ENCODE results near the gene UQCRC2.
A peak's percentile ranks its signal among the peaks of the same experiment; 100 is the strongest.
"Not testable (repeated sequence)": the region's sequence is repeated elsewhere in the genome, so short reads cannot be mapped to it uniquely, and the experiment has no call there.

UQCRC2 gene

DNA sequence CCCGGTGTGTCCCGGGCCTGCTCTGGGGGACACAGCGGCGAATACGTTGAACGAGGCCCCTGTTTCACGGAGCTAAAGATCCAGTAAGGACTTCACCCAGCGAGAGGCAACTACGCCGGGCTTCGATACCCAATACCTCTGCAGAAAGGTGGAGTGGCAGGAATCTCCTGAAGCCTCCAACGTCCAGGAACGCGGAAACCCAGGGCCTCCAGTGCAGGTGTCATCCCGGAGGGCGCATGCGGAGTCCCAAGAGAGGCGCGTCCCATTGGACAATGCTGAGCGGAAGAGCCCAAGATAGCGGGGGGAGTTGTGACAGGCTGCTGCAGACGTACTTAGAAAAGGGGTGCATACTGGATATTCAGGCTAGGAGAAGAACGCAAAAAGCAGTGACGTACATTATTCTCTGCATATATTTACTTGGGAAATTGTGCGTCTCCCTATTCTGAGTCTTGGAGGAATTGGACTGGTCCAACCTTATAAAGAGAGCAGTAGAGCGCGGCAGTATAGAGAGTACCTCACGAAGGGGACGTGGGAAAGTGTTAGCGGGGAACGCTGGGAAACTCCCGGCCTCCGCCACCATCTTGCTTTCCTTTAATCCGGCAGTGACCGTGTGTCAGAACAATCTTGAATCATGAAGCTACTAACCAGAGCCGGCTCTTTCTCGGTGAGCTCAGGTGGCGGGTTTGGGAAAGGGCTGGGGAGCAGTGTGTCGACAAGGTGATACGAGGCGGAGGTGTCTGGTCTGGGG, at the start of gene UQCRC2:
UQCRC2 (plus strand) TSS at position 569 of the 748 bp plus-strand sequence; CDS start at position 632, 63 bp downstream.
- DNase-seq: peak; percentile 93

DNA sequence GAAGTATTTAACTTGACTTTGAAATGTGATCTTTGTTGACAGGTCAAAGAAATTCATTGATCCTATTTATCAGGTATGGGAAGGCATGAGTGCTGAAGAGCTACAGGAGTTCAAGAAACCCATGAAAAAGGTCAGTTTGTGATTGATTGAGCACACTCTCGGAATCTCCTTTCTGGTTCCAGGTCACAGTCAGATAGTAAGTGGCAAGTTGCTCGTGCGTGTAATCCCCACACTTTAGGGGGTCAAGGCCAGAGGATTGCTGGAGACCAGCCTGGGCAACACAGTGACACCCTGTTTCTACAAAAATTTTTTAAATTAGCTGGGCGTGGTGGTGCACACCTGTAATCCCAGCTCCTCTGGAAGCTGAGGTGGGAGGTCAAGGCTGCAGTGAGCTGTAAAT, 20.5 kb upstream of the UQCRC2 start:
- not testable (repeated sequence) for DNase-seq

DNA sequence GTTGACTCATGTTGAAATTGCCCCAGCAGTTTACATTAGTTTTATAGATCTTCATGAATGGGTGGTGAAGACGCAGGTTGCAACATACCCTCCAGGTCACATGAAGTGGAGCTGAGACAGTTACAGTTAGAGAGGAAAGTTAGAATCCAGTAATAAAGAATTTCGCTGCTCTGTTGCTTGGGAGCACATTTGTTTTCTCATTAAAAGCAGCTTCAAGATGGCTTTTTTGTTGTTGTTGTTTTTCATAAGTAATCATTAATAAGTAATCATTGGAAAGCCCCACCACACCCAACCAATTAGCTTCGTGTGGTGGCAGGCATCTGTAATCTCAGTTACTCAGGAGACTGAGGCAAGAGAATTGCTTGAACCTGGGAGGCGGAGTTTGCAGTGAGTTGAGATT, 19.8 kb upstream of the UQCRC2 start:
- DNase-seq: not testable (repeated sequence)

DNA sequence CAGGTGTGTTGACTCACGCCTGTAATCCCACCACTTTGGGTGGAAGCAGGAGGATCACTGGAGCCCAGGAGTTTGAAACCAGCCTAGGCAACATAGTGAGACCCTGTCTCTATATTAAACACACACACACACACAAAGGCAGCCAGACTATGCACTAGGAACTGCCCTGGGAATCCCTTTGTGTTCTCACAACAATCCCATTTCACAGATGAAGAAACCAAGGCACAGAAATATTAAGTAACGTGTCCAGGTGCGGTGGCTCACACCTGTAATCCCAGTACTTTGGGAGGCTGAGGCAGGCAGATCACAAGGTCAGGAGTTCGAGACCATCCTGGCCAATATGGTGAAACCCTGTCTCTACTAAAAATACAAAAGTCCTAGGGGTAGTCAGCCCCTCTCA, 19.4 kb upstream of the UQCRC2 start:
- not testable (repeated sequence) for DNase-seq

DNA sequence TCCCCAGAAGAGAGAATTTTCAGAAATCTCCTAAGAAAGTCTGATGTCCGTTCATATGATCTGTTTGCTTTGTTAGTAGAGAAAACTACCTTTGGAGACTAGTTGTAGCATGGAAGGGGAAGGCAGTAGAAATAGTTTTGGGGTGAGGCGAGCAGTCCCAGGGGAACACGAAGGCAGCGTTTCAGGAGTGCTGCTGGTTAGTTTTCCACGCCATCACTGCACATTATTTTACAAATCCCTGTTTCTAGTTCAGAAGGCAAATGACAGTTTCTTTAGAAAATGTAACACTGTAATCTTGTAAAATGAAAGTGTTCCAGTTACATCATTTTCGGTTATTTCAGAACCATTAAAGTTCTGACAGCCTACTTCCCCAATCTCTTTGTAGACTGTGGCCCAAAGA, 16.9 kb upstream of the UQCRC2 start:
- not testable (repeated sequence) for DNase-seq

DNA sequence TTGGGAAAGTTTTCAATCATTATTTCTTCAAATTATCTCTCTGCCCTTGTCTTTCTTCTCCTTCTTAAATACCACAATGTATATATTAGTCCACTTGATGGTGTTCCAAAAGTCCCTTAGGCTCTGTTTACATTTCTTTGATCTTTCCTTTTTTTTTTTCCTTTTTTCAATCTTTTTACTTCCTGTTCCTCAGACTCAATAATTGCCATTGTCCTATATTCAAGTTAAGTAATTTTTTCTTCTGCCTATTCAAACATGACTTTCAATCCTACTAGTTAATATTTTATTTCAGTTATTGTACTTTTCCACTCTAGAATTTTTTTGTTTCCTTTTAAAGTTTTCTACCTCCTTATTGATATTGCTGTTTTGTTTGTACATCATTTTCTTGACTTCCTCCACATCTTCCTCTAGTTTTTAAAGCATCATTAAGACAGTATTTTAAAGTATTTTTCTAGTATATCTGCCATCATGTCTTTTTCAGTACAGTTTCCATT, 15.8 kb upstream of the UQCRC2 start:
- no peak for DNase-seq

DNA sequence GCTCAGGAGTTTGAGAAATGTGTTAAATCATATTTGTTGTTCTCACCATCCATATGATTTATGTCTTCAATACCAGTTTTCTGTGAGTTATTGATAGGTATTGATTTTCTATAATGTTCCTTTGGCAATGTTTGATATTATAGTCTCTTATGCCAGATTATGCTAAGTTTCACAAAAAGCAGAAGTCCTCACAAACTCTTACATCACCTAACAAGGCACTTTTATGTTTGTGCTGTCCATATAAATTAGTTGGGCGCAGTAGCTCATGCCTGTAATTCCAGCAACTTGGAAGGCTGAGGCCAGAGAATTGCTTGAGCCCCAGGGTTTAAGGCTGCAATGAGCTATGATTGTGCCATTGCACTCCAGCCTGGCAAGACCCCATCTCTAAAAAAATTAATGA, 12.6 kb upstream of the UQCRC2 start:
- no peak for DNase-seq

DNA sequence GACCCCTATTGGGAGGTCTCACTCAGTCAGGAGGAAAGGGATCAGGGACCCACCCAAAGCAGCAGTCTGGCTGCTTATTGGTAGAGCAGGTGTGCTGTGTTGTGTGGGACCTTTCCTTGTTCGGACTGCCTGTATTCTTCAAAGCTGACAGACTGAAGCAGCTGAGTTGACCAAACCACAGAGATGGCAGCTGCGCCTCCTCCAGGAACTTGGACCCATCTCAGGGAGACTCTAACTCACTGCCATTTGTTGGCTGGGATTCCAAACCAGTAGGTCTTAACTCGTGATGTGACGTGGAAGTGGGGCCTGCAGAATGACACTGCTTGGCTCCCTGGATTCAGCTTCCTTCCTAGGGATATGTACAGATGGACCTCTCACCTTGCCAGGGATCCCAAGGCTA, 9.6 kb upstream of the UQCRC2 start:
- no peak for DNase-seq

DNA sequence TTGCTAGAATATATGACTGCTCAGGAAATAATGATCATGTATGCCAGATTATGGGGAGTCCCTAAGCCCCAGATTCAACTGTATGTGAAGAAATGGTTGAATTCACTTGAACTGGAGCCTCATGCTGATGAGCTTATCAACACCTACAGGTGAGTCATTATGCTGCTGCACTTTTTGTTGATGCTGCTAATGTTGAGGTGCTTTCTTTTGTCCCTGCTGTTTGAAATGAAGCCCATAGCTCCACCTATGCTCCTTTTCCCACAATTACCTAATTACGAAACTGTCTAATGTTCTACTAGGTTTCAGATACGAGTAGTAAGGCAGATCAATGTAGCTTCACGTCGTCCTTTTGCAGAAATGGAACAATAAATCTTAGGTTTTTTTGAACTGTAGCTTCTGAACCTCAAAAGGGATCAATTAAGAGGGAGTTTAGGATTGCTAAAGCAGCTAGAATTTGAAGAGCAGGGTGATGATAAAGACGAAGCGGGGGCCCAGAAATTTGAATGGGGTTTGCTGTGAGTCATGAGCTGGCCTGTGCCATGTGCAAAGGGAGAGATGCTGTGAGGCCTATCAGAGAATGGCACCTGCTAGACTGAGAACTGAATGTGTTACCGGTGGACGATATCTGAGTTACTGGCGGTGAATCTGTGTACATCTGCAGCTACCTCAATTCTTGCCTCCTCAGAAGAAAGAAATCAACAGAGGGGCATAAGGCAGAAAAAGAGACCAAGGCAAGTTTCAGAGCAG, 6.1 kb upstream of the UQCRC2 start:
- DNase-seq: no peak

DNA sequence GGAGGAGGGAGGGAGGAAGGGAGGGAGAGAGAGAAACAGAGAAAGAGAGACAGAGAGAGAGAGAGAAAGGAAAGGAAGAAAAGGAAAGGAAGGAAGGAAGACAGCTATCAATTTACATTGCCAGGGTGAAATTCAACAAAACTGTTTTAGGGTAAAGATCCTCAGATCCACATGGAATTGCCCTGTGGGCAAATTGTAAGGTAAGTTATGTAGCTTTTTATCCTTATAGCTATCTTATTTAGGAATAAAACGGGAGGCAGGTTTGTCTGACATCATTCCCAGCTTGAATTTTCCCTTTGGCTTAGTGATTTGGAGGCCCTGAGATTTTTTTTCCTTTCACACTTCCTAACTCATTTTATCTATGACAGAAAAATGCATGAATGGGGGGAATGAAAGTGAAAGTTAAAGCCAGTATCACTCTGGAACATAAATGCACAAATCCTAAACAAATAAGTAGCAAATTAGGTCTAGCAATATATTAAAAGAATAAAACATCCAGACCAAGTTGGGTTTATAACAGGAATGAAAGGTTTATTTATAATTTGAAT, 3.4 kb upstream of the UQCRC2 start:
- DNase-seq: no peak

DNA sequence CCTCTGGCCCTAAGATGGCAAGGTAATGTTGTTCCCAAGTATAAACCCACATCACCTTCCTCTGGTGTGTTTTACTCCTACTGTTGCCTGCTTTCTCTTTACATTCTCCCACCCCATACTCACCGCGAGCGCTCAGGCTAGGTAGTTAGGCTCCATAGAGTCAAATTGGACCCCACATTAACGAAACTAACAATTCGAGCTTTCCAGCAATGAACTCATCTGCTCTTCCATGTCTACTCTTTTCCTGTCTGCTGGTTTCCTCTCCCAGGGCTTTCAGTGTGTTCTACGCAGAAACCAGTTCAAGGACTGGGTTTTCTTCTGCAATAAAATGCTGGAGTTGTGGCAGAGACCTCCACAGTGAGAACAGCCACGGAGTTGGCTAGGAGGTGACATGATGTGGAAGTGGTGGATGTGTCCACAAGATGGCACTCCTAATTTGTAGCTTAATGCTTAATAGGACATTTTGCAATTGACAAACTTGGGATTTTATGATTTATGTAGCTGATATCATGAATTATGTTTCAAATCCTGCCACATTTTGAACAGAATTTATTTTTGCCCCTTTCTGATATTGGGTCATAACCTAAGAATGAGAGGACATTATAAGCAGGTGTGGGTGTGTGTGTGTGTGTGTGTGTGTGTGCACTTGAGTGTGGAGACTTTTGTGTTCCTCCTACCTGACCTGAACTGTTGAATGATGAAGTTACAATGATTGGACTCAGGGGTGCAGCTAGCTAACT, 2.2 kb upstream of the UQCRC2 start:
- no peak for DNase-seq

DNA sequence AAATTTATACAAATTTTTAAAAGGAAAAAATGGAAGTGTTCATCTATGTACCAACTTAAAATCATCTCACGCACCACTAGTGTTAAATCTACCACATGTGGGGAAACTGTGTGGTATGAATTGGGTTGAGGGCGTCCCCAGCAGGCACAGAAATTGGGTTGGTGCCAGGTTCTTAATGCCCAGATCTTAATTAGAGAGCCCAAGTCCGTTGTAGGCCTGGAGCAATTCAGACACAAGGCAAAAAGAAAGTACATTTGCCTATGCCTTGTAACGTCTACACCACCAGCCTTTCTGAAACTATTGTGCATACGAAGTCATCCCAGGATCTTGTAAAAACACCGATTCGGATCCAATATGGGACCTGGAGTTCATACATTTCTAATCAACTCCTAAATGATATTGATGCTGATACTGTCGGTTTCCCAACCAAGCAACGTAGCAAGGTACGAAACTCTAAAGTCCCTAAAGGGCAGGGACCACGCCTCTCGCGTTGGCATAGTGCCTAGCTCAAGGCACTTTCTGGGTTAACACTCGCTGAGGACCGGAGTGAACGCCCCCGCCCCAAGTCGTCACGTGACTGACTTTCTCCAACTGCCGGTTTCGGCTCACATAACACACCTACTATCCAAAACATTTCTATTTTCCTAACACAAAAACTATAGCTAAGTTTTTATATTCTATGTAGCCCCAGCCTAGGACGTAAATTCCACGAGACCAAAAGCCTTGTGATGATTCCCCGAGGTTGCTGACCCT, 945 bp upstream of the UQCRC2 start:
- peak; percentile 85 for DNase-seq

DNA sequence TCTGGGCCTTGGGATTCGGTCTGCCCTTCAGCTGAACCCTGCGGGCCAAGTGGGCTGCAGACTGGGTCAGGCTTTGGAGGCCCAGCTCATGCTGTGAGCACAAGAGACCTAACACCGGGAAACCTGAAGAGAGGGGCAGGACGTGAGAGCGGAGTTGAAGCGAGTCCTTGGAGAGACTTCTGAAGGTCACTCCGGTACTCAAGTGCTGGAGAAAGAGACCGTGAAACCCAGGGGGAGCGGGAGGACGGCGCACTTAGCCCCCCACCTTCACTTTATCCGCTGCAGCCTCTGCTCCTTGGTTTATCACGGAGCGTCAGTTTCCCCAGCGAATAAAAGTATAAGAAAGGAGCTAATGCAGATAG, 361 bp downstream of the UQCRC2 start:
- DNase-seq: no peak

DNA sequence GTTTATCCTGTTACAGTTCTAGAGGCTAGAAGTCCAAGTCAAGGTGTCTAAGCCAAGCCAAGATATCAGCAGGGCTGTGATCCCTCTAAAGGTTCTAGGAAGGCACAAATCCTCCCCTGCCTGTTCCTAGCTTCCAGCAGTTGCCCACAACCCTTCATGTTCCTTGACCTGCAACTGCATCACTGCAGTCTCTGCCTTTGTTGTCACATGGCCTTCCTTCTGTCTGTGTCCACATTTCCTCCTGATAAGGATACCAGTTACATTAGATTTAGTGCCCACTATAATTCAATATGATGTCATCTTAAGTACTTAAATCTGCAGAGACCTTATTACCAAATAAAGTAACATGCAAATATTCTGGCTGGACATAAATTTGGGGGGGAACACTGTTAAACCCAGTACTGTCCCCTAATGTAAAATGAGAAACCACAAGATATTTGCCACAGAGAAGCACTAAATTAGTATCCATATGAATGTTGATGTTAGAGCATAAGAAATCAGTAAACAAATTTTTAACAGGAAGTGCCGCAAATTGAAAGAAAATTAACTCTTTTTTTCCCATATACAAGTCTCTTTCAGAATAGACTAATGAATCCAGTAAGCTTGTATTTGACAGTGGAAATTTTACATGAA, 4.7 kb downstream of the UQCRC2 start:
- DNase-seq: no peak

DNA sequence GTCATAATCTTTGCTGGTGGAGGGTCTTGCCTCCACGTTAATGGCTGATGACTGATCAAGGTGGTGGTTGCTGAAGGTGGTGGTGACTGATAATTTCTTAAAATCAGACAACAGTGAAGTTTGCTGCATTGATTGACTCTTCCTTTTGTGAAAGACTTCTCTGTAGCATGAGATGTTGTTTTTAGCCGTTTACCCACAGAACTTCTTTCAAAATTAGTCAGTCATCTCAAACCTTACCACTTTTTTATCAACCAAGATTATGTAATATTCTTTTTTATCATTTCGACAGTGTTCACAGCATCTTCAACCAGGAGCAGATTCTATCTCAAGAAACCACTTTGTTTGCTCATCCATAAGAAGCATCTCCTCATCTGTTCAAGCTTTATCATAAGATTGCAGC, 5.9 kb downstream of the UQCRC2 start:
- DNase-seq: no peak

DNA sequence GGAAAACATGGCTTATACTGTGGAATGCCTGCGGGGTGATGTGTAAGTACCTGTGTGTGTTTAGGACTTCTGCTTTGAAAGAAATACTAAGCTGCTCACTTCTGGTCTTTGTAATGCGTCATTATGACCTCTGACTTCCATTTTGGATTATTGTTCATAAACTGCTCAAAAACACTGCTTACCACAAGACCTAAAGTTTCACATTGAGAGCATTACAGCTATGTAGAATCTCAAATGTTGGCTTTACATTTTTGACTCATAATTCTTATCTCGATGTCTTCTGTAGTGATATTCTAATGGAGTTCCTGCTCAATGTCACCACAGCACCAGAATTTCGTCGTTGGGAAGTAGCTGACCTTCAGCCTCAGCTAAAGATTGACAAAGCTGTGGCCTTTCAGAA, 9.3 kb downstream of the UQCRC2 start:
- DNase-seq: no peak

DNA sequence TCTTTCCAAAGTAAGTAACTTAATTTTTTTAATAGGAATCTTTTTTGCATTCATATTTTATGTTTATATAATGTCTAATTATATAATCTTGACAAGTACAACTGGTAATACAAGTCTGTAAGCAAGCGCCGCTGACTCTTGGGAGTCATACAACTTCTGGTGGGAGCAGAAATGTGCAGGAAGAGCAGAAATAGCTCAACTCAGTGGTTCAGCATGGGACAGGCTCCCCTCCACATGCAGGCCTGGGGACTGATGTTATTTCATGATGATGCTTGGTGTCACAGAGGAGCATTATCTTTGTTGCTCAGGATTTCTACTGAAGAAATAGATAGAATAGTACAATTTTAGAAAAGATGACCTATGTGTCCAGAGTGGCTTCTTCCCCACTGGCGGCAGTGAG, 10.7 kb downstream of the UQCRC2 start:
- DNase-seq: no peak

DNA sequence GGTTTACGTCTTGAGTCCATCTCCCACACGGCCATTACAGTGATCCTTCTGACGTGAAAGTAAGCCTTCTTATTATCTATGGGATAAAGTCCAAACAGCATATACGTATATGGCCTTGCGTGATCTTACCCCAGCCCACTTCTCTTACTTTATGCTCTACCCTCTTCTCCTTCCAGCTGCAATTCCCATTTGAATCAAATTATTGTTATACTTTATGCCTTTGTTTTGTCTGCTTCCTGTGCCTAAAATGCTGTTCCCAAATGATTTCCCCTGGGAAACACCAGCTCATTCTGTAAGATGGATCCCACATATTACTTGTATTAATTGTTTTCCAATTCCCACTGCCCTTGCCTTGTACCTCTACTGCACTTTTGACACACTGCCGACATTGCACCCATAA, 11.2 kb downstream of the UQCRC2 start:
- DNase-seq: no peak

DNA sequence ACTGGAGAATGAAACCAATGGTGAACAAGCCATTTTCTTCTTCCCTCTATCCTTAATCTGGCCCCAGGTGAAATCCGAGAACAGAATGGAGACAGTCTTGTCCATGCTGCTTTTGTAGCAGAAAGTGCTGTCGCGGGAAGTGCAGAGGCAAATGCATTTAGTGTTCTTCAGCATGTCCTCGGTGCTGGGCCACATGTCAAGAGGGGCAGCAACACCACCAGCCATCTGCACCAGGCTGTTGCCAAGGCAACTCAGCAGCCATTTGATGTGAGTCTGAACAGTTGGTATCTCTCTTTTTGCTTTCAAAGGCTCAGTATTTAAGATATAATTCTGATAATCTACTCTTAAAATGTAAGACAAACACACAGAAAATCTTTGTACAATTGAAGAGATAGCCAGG, 18.7 kb downstream of the UQCRC2 start:
- no peak for DNase-seq

DNA sequence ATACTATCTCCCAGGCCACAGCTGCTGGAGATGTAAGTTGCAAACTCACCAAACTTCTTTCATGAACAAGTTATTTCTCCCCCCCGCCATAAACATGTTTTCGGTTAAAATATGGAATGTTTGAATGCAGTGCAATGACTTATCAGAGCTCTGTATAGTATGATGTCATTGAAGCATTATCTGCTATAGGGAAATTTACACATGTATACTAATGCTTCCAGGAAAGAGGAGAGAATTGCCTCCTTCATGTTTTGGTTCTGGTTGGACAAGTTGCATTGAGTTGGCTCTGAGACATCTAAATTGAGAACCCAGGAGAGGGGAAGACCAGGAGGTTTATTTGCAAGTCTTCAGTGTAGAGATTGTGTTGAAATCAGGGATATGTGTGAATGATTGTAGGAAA, 20.8 kb downstream of the UQCRC2 start:
- DNase-seq: no peak

DNA sequence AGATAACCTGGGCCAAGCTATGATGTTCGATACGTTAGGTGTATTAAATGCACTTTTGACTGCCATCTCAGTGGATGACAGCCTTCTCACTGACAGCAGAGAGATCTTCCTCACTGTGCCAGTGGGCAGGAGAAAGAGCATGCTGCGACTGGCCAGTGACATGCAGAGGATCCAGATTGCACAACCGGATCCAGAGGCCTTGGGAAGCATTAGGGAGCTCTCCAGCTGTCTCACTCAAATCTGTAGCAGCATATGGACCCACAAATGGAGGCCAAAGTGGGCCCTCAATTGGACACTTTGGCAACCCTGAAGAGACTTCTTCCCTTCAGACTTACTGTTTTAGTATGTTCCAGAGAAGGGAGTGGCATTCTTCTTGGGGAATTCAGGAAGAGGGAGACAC, 26.9 kb downstream of the UQCRC2 start:
- DNase-seq: no peak

DNA sequence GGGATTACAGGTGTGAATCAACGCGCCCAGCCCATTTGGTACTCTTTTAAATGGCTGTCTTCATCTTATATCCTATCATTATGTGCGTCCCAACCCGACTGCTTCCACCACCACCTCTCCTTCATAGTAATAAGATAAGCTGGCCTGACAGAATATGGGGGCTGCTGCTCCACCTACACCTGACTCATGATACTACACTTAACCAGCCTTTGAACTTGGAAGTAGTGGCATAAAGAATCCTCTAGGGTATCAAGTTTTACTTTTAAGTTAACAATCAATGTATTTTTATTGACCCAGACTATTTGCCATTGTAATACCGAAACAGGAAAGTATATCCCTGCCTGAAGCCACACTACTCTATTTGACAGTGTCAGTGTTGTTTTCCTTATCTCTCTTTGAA, 28.9 kb downstream of the UQCRC2 start:
- no peak for DNase-seq

Data from femur (tissue), 1 donor.